Colonic mucosa (tissue), 4 donors: ENCODE measurements around the gene CABP4. TPM values are rescaled to one million over a fixed set of nuclear protein-coding genes. Genes with fewer than 3 reads are reported as not detected.

Source experiments
- DNase-seq: peaks from one replicate; pipeline ENCODE4 v3.0.0-alpha.2; 2020
- H3K27ac ChIP-seq: fragments of 200-600 bp; one replicate; pipeline ENCODE4 v1.8.0; 2021
- H3K27me3 ChIP-seq: fragments of 200-600 bp; one replicate; pipeline ENCODE4 v1.8.0; 2021
- H3K36me3 ChIP-seq: fragments of 200-600 bp; one replicate; pipeline ENCODE4 v1.8.0; 2021
- H3K4me1 ChIP-seq: fragments of 200-600 bp; one replicate; pipeline ENCODE4 v1.8.0; 2021; ENCODE audit warnings: mild to moderate bottlenecking
- H3K4me3 ChIP-seq: fragments of 200-600 bp; one replicate; pipeline ENCODE4 v1.8.0; 2021
- H3K9ac ChIP-seq, 2 donors: one replicate each; pipeline ENCODE4 v1.7.0; 2013; ENCODE audit warnings: control low read depth in 2 of 2, low read depth in 2 of 2, low read length in 2 of 2
- H3K9me3 ChIP-seq: fragments of 200-600 bp; one replicate; pipeline ENCODE4 v1.8.0; 2021
- CTCF ChIP-seq: fragments of 200-600 bp; IDR thresholded peaks from one replicate; pipeline ENCODE4 v1.8.0; 2022; ENCODE audit warnings: antibody characterized with exemption, mild to moderate bottlenecking
- intact Hi-C: fragments of 100-400 bp; cut with DNase I; formaldehyde crosslinking; loops from one replicate; pipeline ENCODE4 v1.14.1; 2022
- total RNA-seq, 2 donors: library from RNA; stranded (reverse); fragmentation: NEBNext Ultra II Directional in 1 of 2; extraction: Animal tissue kit (Norgen Biotek cat#: 25700) in 1 of 2; gene quantifications; one replicate each; pipeline ENCODE4 v1.2.1, GENCODE V29; 2021
- donor health status: healthy.
- donor health status: DM: no; HTN: no; CAD: no.
- donor health status: DM: no; HTN: no; CAD: no.

The CABP4 gene
- total RNA-seq, 2 donors from 2014 or later, result 0.20 to 0.53 TPM

GRCh38 chr11:67495234-67496005 lies 40.3 kb downstream of the CABP4 start:
- no peak for DNase-seq
- H3K27me3 ChIP-seq, result no peaks in the 10 kb centered on the region
- TF ChIP-seq CTCF, result no peak
- intact Hi-C loops, result no loop called here
- H3K9ac ChIP-seq, result no peak overlapping the region
- H3K36me3 ChIP-seq, result peaks cover 7% of the 10 kb centered on the region
- H3K4me1 ChIP-seq, result no peaks in the 10 kb centered on the region
- H3K9me3 ChIP-seq, result no peaks in the 10 kb centered on the region
- H3K27ac ChIP-seq, result no peak overlapping the region
- no peak overlapping the region for H3K4me3 ChIP-seq

GRCh38 chr11:67496113-67496512 lies 41.0 kb downstream of the CABP4 start:
- no peak for TF ChIP-seq CTCF
- Histone ChIP-seq H3K4me1 (no peaks in the 10 kb centered on the region), H3K9ac (no peak overlapping the region), H3K4me3 (no peak overlapping the region), H3K27ac (no peak overlapping the region), H3K36me3 (peaks cover 7% of the 10 kb centered on the region), H3K9me3 (no peaks in the 10 kb centered on the region), H3K27me3 (no peaks in the 10 kb centered on the region)
- DNase-seq, result no peak
- intact Hi-C loops, result no loop called here

DNA sequence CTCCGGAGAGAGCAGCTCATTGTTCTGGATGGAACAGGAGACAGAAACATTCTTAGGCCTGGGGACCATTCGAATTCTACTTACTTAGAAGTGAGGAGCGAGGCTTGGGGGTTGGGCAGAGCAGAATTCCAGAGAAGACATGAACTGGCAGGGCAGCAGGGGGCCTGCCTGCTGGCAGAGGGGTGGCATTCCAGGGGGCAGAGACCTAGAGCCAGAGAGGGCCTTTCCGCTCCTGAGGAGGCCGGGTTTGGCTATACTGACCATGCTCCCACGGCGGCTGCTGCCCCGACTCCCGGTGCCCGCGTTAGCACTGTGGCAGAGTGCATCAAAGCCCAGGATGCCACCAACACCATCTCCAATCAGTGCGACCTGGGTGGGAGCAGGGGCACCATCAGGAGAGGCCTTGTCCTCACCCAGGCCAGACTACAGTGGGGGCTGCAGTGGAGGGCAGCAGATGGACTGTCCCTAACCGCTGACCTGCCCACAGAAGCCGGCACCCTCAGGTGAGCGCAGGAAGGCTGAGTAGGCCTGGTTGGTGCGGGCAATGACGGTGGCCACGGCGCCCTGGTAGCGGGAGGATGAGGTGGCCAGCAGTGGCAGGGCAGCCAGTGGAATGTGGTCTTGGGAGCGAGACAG lies 42.6 kb downstream of the CABP4 start:
- H3K27ac ChIP-seq, result no peak overlapping the region
- H3K4me1 ChIP-seq, result no peaks in the 10 kb centered on the region
- no peak overlapping the region for H3K9ac ChIP-seq
- no peak for DNase-seq
- no peaks in the 10 kb centered on the region for H3K27me3 ChIP-seq
- no peaks in the 10 kb centered on the region for H3K9me3 ChIP-seq
- H3K36me3 ChIP-seq, result peaks cover 9% of the 10 kb centered on the region
- intact Hi-C loops, result no loop called here
- H3K4me3 ChIP-seq, result no peak overlapping the region
- no peak for TF ChIP-seq CTCF

GRCh38 chr11:67498544-67498972 lies 43.4 kb downstream of the CABP4 start:
- no peak overlapping the region for H3K4me3 ChIP-seq
- peaks cover 2% of the 10 kb centered on the region for H3K4me1 ChIP-seq
- no peaks in the 10 kb centered on the region for H3K9me3 ChIP-seq
- TF ChIP-seq CTCF, result no peak
- H3K36me3 ChIP-seq, result peaks cover 9% of the 10 kb centered on the region
- H3K9ac ChIP-seq, result no peak overlapping the region
- DNase-seq, result no peak
- intact Hi-C loops, result no loop called here
- H3K27me3 ChIP-seq, result no peaks in the 10 kb centered on the region
- H3K27ac ChIP-seq, result no peak overlapping the region

- no peaks in the 10 kb centered on the region for H3K9me3 ChIP-seq
- peaks cover 9% of the 10 kb centered on the region for H3K36me3 ChIP-seq
- intact Hi-C loops, result no loop called here
- no peak for DNase-seq
- peaks cover 6% of the 10 kb centered on the region for H3K4me1 ChIP-seq
- H3K27me3 ChIP-seq, result no peaks in the 10 kb centered on the region
- TF ChIP-seq CTCF, result no peak
- H3K4me3 ChIP-seq, result no peak overlapping the region
- H3K27ac ChIP-seq, result no peak overlapping the region
- H3K9ac ChIP-seq, result no peak overlapping the region
These were observed 44.8 kb downstream of the CABP4 start for GRCh38 chr11:67499808-67500483.
